ENCODE measurements around the gene MAP3K9. TPM values are rescaled to one million over a fixed set of nuclear protein-coding genes. Genes with fewer than 3 reads are reported as not detected.

MAP3K9 gene
- total and polyA plus RNA-seq, 2 of the 8 experiments (the other 6 are each of a cell fraction or from before 2014, with no cell fraction given): 9.8 to 24.7 TPM

DNA sequence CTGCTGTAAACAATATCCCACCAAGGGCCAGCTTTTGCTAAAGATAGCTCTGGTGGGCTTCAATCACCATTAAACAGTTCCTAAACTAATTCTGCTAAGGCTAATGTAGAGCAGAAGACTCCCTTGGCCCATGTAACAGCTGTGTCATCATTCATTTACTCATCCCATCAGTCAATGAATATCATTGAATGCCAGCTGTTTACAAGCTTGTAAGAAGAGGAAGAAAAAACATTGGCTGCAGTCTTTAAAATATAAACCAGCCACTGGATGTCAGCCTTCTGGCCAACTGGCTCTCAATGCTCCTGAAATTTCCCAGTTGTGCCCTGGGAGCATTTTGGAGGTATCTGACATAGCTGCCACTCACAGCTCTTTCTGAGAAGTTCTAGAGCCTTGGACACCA lies 18.0 kb upstream of the MAP3K9 start (continued):
- TF ChIP-seq, protein P1, sequence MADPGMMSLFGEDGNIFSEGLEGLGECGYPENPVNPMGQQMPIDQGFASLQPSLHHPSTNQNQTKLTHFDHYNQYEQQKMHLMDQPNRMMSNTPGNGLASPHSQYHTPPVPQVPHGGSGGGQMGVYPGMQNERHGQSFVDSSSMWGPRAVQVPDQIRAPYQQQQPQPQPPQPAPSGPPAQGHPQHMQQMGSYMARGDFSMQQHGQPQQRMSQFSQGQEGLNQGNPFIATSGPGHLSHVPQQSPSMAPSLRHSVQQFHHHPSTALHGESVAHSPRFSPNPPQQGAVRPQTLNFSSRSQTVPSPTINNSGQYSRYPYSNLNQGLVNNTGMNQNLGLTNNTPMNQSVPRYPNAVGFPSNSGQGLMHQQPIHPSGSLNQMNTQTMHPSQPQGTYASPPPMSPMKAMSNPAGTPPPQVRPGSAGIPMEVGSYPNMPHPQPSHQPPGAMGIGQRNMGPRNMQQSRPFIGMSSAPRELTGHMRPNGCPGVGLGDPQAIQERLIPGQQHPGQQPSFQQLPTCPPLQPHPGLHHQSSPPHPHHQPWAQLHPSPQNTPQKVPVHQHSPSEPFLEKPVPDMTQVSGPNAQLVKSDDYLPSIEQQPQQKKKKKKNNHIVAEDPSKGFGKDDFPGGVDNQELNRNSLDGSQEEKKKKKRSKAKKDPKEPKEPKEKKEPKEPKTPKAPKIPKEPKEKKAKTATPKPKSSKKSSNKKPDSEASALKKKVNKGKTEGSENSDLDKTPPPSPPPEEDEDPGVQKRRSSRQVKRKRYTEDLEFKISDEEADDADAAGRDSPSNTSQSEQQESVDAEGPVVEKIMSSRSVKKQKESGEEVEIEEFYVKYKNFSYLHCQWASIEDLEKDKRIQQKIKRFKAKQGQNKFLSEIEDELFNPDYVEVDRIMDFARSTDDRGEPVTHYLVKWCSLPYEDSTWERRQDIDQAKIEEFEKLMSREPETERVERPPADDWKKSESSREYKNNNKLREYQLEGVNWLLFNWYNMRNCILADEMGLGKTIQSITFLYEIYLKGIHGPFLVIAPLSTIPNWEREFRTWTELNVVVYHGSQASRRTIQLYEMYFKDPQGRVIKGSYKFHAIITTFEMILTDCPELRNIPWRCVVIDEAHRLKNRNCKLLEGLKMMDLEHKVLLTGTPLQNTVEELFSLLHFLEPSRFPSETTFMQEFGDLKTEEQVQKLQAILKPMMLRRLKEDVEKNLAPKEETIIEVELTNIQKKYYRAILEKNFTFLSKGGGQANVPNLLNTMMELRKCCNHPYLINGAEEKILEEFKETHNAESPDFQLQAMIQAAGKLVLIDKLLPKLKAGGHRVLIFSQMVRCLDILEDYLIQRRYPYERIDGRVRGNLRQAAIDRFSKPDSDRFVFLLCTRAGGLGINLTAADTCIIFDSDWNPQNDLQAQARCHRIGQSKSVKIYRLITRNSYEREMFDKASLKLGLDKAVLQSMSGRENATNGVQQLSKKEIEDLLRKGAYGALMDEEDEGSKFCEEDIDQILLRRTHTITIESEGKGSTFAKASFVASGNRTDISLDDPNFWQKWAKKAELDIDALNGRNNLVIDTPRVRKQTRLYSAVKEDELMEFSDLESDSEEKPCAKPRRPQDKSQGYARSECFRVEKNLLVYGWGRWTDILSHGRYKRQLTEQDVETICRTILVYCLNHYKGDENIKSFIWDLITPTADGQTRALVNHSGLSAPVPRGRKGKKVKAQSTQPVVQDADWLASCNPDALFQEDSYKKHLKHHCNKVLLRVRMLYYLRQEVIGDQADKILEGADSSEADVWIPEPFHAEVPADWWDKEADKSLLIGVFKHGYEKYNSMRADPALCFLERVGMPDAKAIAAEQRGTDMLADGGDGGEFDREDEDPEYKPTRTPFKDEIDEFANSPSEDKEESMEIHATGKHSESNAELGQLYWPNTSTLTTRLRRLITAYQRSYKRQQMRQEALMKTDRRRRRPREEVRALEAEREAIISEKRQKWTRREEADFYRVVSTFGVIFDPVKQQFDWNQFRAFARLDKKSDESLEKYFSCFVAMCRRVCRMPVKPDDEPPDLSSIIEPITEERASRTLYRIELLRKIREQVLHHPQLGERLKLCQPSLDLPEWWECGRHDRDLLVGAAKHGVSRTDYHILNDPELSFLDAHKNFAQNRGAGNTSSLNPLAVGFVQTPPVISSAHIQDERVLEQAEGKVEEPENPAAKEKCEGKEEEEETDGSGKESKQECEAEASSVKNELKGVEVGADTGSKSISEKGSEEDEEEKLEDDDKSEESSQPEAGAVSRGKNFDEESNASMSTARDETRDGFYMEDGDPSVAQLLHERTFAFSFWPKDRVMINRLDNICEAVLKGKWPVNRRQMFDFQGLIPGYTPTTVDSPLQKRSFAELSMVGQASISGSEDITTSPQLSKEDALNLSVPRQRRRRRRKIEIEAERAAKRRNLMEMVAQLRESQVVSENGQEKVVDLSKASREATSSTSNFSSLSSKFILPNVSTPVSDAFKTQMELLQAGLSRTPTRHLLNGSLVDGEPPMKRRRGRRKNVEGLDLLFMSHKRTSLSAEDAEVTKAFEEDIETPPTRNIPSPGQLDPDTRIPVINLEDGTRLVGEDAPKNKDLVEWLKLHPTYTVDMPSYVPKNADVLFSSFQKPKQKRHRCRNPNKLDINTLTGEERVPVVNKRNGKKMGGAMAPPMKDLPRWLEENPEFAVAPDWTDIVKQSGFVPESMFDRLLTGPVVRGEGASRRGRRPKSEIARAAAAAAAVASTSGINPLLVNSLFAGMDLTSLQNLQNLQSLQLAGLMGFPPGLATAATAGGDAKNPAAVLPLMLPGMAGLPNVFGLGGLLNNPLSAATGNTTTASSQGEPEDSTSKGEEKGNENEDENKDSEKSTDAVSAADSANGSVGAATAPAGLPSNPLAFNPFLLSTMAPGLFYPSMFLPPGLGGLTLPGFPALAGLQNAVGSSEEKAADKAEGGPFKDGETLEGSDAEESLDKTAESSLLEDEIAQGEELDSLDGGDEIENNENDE (IDR thresholded peaks at IDR 0.05; ENCODE audit: insufficient replicate concordance, low read length): no peak
- no peak for TF ChIP-seq POU5F1 (IDR thresholded peaks at IDR 0.05; ENCODE audit: low read depth, low read length)
- TF ChIP-seq, protein P2, sequence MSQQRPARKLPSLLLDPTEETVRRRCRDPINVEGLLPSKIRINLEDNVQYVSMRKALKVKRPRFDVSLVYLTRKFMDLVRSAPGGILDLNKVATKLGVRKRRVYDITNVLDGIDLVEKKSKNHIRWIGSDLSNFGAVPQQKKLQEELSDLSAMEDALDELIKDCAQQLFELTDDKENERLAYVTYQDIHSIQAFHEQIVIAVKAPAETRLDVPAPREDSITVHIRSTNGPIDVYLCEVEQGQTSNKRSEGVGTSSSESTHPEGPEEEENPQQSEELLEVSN (IDR thresholded peaks at IDR 0.05): no peak
- no peak for TF ChIP-seq YY1 (IDR thresholded peaks at IDR 0.05; ENCODE audit: low read depth, low read length)

All from H1 (cell line).